Endodermal cell (in vitro differentiated cells): ENCODE measurements around the gene RREB1. TPM values are rescaled to one million over a fixed set of nuclear protein-coding genes. Genes with fewer than 3 reads are reported as not detected.

ENCODE experiments used
- DNase-seq: peaks from one replicate; pipeline ENCODE4 v3.0.0-alpha.2; 2017
- H3K27ac ChIP-seq: 2 replicates; pipeline ENCODE4 v1.5.1; 2013; ENCODE audit warnings: mild to moderate bottlenecking, low read depth, low read length, moderate library complexity
- H3K27me3 ChIP-seq: 2 replicates; pipeline ENCODE4 v1.6.1; 2013; ENCODE audit warnings: mild to moderate bottlenecking, low read length, moderate library complexity; ENCODE audit not compliant: insufficient read depth, control insufficient read depth, poor library complexity, severe bottlenecking
- H3K36me3 ChIP-seq: 2 replicates; pipeline ENCODE4 v1.7.0; 2013; ENCODE audit warnings: mild to moderate bottlenecking, low read length, moderate library complexity; ENCODE audit not compliant: control insufficient read depth, insufficient read depth
- H3K4me1 ChIP-seq: one replicate; pipeline ENCODE4 v1.7.0; 2013; ENCODE audit warnings: low read length; ENCODE audit not compliant: control insufficient read depth, insufficient read depth
- H3K4me3 ChIP-seq: 2 replicates; pipeline ENCODE4 v1.5.1; 2013; ENCODE audit warnings: mild to moderate bottlenecking, low read length, moderate library complexity
- H3K9ac ChIP-seq: 2 replicates; pipeline ENCODE4 v1.6.1; 2013; ENCODE audit warnings: mild to moderate bottlenecking, low read length, moderate library complexity; ENCODE audit not compliant: poor library complexity, severe bottlenecking; ENCODE audit errors: extremely low read depth
- H3K9me3 ChIP-seq: 2 replicates; pipeline ENCODE4 v1.6.1; 2013; ENCODE audit warnings: mild to moderate bottlenecking, low read length, moderate library complexity; ENCODE audit not compliant: control insufficient read depth
- H3K27ac Mint-ChIP-seq: 2 replicates; pipeline ENCODE4 v1.8.0; 2020; ENCODE audit warnings: mixed read lengths
- H3K27me3 Mint-ChIP-seq: 2 replicates; pipeline ENCODE4 v1.8.0; 2021; ENCODE audit warnings: mild to moderate bottlenecking, mixed read lengths; ENCODE audit not compliant: insufficient read depth
- H3K36me3 Mint-ChIP-seq: 2 replicates; pipeline ENCODE4 v1.8.0; 2020; ENCODE audit warnings: low read depth, mixed read lengths
- H3K4me1 Mint-ChIP-seq: 2 replicates; pipeline ENCODE4 v1.8.0; 2020; ENCODE audit warnings: mixed read lengths
- H3K4me3 Mint-ChIP-seq: 2 replicates; pipeline ENCODE4 v1.8.0; 2020; ENCODE audit warnings: mild to moderate bottlenecking, moderate library complexity, mixed read lengths
- H3K9me3 Mint-ChIP-seq: 2 replicates; pipeline ENCODE4 v1.8.0; 2020; ENCODE audit warnings: mild to moderate bottlenecking, mixed read lengths
- CTCF ChIP-seq: fragments of 200-600 bp; sonication (generic); conservative IDR thresholded peaks from 2 replicates; pipeline ENCODE4 v1.5.0; 2021; ENCODE audit warnings: antibody characterized with exemption, mild to moderate bottlenecking
- WGBS, 2 experiments: methylation state at CpG; one replicate each; pipeline versions ENCODE4 v1.1.5 to v1.1.7; 2013; ENCODE audit warnings: missing lambda C conversion rate in 2 of 2, mixed read lengths in 1 of 2; ENCODE audit not compliant: insufficient coverage in 1 of 2, insufficient read length in 1 of 2; 5-methylcytosine and 5-hydroxymethylcytosine counted together
- total RNA-seq, 2 donors: library from RNA; stranded (reverse); fragmentation: NEBNext Ultra II Directional in 1 of 2; extraction: Animal tissue kit (Norgen Biotek cat#: 25700) in 1 of 2; gene quantifications; 2 replicates in 1 of 2; 3 replicates in 1 of 2; pipeline ENCODE4 v1.2.1, GENCODE V29; 2021

Gene RREB1
- total RNA-seq, 2 donors from 2014 or later: 51.2 to 64.3 TPM

- peak overlapping the region; percentile 8 for H3K27ac Mint-ChIP-seq
- H3K4me1 ChIP-seq: peaks cover 25% of the 10 kb centered on the region
- no peaks in the 10 kb centered on the region for H3K27me3 ChIP-seq
- H3K4me1 Mint-ChIP-seq: peaks cover 53% of the 10 kb centered on the region
- TF ChIP-seq CTCF: no peak
- H3K27ac ChIP-seq: no peak overlapping the region
- H3K9me3 ChIP-seq: no peaks in the 10 kb centered on the region
- no peak overlapping the region for H3K4me3 Mint-ChIP-seq
- H3K36me3 Mint-ChIP-seq: peaks cover 2% of the 10 kb centered on the region
- no peak overlapping the region for H3K9ac ChIP-seq
- no peaks in the 10 kb centered on the region for H3K9me3 Mint-ChIP-seq
- WGBS, 2 experiments: 86 to 90% methylated on average over 2 of the region's 2 CpGs
- H3K27me3 Mint-ChIP-seq: no peaks in the 10 kb centered on the region
- H3K4me3 ChIP-seq: no peak overlapping the region
- H3K36me3 ChIP-seq: peaks cover 10% of the 10 kb centered on the region
- peak; percentile 47 for DNase-seq
Measured at GRCh38 chr6:7151381-7151780, 43.6 kb downstream of the RREB1 start.

- Histone ChIP-seq H3K36me3 (peaks cover 10% of the 10 kb centered on the region), H3K9me3 (no peaks in the 10 kb centered on the region), H3K4me1 (peaks cover 17% of the 10 kb centered on the region), H3K9ac (no peak overlapping the region), H3K27ac (no peak overlapping the region), H3K27me3 (no peaks in the 10 kb centered on the region), H3K4me3 (no peak overlapping the region)
- H3K27ac Mint-ChIP-seq: peak overlapping the region; percentile 79
- no peak overlapping the region for H3K4me3 Mint-ChIP-seq
- H3K9me3 Mint-ChIP-seq: no peaks in the 10 kb centered on the region
- peak; percentile 48 for DNase-seq
- no peak for TF ChIP-seq CTCF
- H3K4me1 Mint-ChIP-seq: peaks cover 46% of the 10 kb centered on the region
- peaks cover 2% of the 10 kb centered on the region for H3K36me3 Mint-ChIP-seq
- no peaks in the 10 kb centered on the region for H3K27me3 Mint-ChIP-seq
Measured at GRCh38 chr6:7152462-7152861, 44.7 kb downstream of the RREB1 start.

GRCh38 chr6:7153789-7154188, 46.0 kb downstream of the RREB1 start:
- WGBS, 2 experiments: 94 to 100% methylated on average over 2 of the region's 2 CpGs
- H3K9me3 Mint-ChIP-seq: no peaks in the 10 kb centered on the region
- Histone ChIP-seq H3K9ac (no peak overlapping the region), H3K4me3 (no peak overlapping the region), H3K9me3 (no peaks in the 10 kb centered on the region), H3K36me3 (peaks cover 10% of the 10 kb centered on the region), H3K27me3 (no peaks in the 10 kb centered on the region), H3K4me1 (peaks cover 22% of the 10 kb centered on the region), H3K27ac (no peak overlapping the region)
- TF ChIP-seq CTCF: no peak
- peaks cover 5% of the 10 kb centered on the region for H3K36me3 Mint-ChIP-seq
- H3K27me3 Mint-ChIP-seq: no peaks in the 10 kb centered on the region
- H3K4me1 Mint-ChIP-seq: peaks cover 52% of the 10 kb centered on the region
- DNase-seq: peak; percentile 56
- no peak overlapping the region for H3K27ac Mint-ChIP-seq
- H3K4me3 Mint-ChIP-seq: no peak overlapping the region
